HK-2 (cell line): ENCODE data around the gene NUTM2A.
"Not testable (repeated sequence)": the region's sequence is repeated elsewhere in the genome, so short reads cannot be mapped to it uniquely, and the experiment has no call there.

Experiments used
- DNase-seq: peaks from one replicate; pipeline ENCODE4 v3.0.0-alpha.2; 2018; ENCODE audit not compliant: unreplicated experiment

The NUTM2A gene, protein sequence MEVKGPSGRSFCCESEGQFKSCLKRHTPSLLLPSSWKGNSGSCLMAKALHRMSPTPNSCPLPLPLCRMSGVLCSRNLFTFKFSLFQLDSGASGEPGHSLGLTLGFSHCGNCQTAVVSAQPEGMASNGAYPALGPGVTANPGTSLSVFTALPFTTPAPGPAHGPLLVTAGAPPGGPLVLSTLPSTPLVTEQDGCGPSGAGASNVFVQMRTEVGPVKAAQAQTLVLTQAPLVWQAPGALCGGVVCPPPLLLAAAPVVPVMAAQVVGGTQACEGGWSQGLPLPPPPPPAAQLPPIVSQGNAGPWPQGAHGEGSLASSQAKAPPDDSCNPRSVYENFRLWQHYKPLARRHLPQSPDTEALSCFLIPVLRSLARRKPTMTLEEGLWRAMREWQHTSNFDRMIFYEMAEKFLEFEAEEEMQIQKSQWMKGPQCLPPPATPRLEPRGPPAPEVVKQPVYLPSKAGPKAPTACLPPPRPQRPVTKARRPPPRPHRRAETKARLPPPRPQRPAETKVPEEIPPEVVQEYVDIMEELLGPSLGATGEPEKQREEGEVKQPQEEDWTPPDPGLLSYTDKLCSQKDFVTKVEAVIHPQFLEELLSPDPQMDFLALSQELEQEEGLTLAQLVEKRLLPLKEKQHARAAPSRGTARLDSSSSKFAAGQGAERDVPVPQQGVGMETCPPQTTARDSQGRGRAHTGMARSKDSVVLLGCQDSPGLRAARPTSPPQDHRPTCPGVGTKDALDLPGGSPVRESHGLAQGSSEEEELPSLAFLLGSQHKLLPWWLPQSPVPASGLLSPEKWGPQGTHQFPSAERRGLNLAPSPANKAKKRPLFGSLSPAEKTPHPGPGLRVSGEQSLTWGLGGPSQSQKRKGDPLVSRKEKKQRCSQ

DNA sequence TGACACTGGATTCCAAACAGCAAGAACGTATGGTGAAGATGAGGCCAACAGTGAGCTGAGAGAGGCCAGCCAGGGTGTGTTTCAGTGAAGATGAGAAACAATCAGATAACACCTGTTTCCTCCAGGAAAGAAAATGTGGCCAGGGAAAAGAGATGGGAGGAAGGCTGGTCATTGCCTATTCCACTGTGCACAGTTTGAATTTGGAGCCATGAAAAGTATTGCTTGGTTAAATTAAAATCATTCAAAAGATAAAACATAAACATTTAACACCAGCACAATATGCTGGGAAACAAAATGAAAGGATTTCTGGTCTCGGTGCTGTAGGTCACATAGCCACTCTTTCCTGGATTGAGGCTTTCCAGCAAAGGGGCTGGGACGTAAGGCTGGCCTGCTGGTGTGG is at the start of gene NUTM2A:
TSS of gene NUTM2A (plus strand) at position 301 of the 400 bp plus-strand sequence. CDS start 383 bp downstream, outside the sequence.
- not testable (repeated sequence) for DNase-seq

DNA sequence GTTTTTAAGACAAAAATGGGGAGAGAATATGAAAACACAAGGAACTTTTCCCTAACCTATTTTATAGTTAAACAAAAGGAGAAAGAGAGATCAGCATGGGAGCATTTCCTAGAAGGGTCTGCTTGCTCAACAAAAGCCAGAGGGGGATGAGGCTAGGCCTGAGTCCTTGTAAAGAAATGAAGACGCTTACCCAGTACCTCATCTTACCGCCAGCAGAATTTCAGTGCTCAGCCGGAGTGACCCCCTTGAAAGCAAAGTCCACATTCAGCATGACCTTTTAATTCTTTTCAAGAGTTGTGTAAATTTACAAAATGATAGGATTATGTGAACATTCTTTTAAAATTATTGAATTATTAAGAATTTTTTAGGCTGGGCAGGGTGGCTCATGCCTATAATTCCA is 47.7 kb upstream of the NUTM2A start:
- DNase-seq = not testable (repeated sequence)

DNA sequence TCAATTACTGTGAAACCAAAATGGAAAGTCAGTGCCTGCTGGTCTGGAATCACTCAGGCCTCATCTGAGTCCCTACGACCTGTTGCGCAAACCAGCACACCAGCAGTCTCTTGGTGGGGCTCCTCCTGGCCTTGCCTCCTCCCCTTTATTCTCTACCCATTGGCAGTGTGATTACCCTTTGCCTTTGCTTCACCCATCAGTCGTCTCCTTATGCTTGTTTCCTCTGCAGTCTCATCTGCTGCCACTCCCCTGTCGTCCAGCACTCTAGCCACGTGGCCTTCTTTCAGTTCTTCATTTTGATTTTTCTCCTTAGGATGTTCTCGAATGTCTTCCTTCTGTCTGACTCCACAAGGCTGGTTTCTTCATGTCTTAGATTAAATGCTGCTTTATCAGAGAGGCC is 40.8 kb upstream of the NUTM2A start:
- DNase-seq = not testable (repeated sequence)

DNA sequence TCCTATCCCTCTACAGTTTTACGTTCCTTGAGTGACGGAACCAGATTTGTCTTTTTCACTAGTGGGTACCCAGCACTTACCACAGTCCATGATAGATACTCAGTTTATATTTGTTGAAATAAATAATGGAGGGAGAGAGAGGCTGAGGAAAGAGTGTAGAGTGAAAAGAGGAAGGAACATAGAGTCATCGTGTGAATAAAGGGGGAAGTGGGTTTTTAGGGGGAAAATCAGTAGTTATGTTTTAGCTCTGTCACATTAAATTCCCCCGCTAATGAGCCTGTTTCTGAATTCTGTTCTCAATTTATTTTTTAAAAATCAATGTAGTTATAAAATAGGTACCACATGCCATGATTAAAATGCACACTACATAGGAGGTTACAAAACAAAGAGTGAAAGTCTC is 39.2 kb upstream of the NUTM2A start:
- not testable (repeated sequence) for DNase-seq

DNA sequence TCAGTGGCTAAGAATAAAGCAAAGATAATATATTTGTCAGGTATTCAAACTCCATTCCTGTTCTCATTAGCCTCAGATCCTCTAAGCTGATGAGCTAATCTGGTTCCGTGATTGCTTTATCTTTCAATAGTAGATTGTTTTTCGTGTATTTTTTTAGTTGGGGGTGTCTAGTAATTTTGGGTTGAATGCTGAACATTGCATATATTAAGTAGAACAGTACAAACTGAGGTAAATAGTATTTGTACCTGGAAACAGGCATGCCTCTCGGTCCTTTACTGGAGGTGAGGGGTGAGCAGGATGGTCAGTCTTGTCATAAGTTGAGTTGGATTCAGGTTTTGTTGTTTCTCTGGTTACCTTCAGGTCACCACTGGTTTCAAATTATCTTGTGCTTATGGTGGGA is 37.7 kb upstream of the NUTM2A start:
- DNase-seq = not testable (repeated sequence)

DNA sequence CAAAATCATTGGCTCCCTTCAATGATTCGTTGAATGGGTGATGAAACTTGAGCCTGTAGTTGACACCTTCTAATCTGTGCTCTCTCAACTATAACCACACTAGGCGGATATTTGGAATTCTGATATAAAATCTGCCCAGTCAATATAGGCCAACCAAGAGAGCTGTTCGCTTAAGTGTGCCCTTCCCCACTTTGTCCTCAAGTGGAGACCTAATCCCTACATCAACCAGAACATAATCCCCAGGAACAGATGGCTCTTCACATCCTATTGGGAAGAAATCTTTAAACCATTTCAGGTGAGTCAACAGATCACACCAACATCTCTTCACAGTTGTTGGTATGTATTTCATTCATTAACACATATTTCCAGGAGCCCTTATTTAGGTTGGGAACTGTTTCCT is 33.4 kb upstream of the NUTM2A start:
- not testable (repeated sequence) for DNase-seq

DNA sequence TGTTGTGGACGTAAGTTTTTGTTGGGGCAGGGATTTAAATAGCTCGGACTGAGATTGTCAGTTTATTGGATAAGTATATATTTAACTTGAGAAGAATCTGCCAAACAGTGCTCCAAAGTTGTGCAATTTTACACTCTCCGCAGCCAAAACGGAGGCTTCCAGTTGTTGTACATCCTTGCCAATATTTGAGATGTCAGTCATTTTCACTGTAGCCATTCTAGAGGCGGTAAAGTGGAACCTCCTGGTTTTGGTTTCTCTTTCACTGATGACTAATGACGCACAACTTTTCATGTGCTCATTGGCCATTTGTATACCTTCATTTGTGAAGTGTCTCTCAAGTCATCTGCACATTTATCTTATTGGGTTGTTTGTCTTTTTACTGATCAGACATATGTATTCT is 24.3 kb upstream of the NUTM2A start:
- peak; percentile 11 for DNase-seq

DNA sequence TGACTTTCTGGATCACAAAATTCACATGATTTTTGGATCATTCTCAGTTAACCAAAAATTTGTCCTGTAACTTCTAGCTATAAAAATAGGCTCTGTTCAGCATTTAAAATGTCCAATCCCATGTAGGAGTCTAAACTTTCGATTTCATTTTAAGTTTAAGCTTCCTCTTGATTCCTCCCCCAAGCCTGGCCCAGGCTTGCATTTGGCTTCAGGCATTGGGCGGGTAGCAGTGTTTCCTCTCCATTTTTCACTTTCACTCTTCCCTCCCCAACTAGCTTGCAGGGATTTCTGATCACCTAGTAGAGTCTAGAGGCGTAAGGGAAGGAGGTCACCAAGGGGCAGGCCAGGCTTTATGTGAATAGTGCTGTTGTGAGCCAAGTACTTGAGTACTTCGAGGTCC is 20.4 kb upstream of the NUTM2A start:
- DNase-seq = not testable (repeated sequence)

DNA sequence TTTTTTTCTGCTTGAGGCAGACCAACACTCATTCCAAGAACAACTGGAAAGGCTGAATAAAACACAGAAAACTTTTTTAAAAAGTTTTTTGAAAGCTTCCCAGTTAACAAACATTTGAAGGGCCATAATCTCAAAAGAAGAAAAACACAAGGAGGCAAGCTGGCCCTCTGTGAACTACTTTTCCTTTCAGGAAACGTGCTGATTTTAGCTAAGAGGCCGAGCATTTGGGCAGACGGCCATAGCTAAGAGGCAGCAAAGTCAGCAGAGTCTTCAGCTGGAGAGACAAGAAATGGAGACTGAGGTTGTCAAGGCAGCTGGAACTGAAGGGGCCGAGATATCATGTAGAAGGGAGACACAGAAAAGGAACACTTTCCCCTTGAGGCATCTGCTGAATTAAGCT is 18.3 kb upstream of the NUTM2A start:
- not testable (repeated sequence) for DNase-seq

DNA sequence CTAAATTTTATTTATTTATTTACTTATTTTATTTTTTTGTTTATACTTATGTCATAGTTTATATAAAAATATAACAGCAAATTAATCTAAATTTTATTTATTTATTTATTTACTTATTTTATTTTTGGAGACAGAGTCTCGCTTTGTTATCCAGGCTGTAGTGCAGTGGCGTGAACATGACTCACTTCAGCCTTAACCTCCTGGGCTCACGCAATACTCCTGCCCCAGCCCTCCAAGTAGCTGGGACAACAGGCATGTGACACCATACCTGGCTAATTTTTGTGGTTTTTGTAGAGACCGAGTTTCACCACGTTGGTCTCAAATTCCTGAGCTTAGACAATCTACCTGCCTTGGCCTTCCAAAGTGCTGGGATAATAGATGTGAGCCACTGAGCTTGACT is 14.9 kb upstream of the NUTM2A start:
- DNase-seq = peak; percentile 38

DNA sequence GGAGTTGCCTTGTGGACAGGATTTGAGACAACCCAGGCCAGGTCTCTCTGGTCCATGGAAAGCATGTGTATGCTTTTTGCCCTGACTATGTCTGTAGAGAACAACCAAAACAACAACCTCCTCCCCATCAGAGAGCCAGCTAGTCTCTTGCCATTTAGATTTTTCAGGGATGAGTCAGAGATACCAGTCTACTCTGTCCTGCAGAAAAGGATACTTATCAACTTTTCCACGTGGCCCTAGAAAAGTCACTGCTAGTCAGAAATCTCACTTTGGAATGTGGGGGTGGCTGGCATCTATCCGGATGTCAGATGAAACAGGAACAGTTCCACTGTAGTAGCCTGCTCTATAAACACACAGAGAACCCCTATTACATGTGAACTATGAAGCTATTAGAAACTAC is 13.4 kb upstream of the NUTM2A start:
- DNase-seq = not testable (repeated sequence)

DNA sequence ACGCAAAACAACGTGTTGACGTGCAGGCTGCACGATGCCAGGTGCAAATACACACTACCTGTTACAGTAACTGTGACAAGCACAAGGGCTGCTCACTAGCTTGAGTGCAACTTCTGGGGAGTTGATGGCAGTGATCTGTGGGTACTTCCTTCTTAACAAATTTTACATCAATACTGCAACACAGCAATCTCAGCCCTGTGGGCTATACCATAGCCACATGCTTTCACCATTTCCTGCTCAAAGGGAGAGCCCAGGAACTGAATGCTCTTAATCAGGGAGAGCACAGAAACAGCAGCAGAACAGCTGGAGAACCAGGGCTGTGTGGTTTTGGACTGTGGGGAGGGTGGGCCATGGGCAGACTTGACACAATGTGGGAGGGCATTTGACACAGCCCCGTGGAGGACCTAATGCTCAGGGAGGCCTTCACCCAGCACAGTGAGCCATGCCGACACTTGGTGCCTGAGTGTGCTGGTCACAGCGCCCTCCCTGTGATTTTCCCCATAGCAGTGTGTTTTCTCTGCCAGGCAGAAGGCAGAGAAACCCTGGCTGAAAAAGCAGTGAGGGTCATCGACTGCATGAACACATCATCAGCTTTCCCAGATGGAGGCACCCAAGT is 12.0 kb upstream of the NUTM2A start:
- DNase-seq = not testable (repeated sequence)

DNA sequence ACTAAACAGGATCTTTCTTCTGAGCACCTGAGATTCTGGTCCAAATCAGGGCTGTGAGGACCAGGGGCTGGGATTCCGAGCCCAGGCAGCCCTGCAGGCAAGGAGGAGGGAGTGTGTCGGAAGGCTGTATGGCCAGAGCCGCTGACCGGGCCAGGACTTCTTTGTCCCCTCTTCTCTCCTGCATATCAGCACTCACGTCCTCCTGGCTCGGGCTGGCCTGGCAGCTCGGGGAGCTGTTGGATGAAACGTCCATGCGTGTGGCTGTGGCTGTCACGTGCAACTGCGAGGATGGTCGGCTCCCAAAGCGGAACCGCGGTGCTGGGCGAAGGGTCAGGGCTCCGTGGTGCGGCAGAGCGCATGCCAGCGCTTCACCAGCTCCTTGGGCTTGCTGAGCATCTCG is 11.4 kb upstream of the NUTM2A start:
- not testable (repeated sequence) for DNase-seq

DNA sequence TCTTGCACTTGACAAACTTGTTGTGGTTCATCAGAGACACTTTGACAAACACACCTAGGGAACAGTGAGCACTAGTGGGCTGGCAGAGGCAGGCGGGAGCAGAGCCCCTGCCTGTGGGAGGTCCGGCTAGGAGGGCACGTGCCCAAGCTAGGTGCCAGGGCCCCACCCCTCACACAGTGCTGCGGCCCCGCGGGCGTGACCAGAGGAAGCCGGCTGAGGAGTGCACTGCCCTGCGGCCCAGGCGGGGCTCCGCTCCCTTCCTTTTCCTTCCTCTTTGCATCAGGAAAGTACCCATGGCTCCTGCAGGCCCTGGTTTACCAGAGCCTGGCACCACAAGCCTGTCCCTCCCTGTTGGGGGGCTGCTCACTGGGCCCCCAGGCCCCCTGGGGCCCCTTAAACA is 9.1 kb upstream of the NUTM2A start:
- DNase-seq = not testable (repeated sequence)

DNA sequence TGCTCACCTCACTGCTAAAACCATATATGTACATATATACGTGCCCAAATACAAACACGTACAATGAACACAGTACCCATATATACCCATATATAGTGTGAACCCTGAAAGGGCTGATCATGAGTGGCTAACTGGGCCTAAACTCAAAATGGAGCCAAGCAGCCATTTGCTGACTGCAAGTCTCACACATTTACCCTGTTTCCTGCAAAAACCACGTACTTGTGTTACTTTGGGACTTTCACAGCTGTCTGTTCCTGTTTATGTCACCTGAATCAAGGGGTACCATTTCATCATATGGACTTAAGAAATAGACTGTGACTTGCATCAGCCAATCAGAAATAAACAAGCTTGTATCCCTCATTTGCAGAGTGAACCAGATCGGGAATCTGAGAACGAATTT is 5.9 kb upstream of the NUTM2A start:
- DNase-seq = not testable (repeated sequence)

DNA sequence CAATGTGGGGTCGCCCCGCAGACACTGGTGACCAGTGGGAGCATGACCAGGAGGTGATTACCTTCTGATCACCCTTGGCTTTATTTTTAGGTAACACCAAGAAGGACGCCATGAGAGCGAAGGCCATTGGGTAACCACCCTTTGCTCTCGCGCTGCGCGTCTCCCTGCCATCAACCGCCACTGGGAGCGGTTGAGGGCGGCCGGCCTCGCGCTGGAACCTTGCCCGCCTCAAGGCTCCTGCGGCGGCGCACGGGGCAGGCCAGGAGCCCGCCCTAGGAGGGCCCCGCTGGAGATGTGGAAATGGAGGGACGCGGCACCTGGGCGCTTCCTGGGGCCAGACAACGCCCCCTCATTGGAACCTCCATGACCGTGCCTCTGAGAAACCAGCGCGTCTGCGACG is 2.5 kb upstream of the NUTM2A start:
- DNase-seq = not testable (repeated sequence)

DNA sequence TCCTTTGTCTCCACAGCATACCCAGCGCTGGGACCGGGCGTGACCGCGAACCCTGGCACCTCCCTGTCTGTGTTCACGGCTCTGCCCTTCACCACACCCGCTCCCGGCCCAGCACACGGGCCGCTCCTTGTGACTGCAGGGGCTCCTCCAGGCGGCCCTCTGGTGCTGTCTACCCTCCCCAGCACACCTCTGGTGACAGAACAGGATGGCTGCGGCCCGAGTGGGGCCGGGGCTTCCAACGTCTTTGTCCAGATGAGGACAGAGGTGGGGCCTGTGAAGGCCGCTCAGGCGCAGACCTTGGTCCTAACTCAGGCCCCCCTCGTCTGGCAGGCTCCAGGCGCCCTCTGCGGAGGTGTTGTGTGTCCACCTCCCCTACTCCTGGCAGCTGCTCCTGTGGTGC is 3.0 kb downstream of the NUTM2A start:
- not testable (repeated sequence) for DNase-seq

DNA sequence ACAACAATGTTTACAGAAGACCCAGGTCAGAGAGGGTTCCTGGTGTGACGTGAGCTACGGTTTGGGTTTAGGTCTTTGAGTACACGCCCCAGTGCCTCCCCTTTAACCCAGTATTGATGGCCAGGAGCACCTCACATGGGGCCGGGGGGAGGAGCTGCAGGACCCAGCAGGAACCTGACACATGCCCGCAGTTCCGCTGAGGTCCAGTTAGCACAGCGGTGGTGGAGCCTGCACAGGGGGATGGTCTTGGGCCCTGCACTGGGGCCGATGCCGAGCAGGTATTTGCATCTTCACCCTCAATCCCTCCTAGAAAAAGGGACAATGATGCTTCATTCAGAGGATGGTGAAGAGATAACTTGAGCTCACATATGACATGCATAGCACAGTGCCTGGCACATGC is 4.0 kb downstream of the NUTM2A start:
- DNase-seq = not testable (repeated sequence)

DNA sequence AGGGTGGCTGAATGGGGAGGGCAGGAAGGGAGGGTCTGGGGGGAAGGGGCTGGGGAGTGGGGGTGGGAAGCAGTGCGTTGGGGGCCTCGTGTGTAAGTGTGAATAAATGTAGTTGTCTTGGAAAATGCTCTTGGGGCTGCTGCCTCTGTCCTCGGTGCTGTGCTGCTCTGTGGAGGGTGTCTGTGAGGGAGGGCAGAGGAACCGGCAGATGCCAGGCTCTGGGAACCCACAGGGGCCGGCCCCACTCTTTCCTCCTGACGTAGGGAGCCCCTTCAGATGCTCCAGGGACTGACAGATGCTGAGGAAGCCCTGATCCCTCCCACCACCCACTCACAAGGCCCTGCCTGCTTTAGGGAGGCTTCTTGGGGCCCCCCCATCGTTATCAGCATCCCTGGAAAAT is 9.6 kb downstream of the NUTM2A start:
- not testable (repeated sequence) for DNase-seq

DNA sequence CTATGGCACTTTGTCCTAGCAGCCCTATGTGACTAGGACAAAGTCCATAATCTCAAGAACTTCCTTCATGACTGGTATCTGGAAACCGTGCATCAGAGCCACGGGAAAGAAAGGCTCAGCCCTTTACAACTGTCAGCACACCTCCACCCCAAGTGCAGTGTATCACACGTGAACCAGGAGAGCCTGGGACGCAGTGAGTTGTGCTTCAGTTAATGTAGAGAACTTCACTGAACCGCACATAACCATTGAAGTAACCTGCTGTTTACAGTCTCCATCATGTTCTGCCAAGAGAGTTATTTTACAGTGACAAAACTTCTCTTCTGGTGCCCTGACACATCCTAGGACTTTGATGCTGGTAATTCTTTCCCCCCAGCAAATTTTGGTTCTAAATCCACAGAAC is 12.0 kb downstream of the NUTM2A start:
- not testable (repeated sequence) for DNase-seq

DNA sequence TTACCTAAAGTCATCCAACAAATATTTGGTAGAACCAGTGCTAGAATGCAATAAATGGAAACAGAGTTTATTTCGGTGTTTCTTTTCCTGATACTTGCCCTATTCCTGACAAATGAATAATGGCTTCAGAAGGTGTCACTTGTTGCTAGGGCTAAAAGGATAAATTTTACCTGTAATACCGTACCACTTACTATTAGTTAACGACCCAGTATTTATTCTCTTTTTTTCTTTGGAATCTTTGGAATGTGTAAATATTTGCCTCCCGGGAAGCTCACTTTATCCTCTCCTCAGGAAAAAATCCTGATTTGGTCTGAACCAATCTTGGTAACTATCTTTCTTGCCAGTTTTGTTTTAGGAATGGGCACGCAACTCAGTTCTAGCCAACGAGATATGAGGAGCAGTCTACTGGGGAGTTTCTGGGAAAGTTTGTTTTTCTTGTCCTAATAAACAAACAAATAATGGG is 14.1 kb downstream of the NUTM2A start:
- not testable (repeated sequence) for DNase-seq

DNA sequence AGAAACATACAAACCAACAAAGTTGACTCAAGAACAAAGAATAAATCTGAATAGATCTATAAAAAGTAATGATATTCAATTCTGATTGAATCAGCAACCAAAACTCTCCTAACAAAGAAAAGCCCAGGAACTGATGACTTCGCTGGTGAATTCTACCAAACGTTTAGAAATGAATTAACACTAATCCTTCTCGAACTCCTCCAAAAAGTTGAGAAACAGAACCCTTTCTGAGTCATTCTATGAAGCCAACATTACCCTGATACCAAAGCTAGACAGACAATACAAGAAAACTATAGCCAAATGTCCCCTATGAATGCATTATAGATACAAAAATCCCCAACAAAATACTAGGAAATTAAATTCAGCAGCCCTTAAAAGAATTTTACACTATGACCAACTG is 16.9 kb downstream of the NUTM2A start:
- DNase-seq = not testable (repeated sequence)
